Neural crest cell (in vitro differentiated cells): ENCODE data around the gene SLC39A9. TPM values are rescaled to one million over a fixed set of nuclear protein-coding genes. Genes with fewer than 3 reads are reported as not detected.

Experiments
- DNase-seq: peaks from one replicate; pipeline ENCODE4 v3.0.0; 2021; ENCODE audit warnings: low read depth, mixed read lengths, low spot score
- H3K27ac Mint-ChIP-seq: one replicate; pipeline ENCODE4 v1.8.0; 2021; ENCODE audit warnings: mild to moderate bottlenecking, mixed read lengths; ENCODE audit not compliant: unreplicated experiment
- H3K27me3 Mint-ChIP-seq: 2 replicates; pipeline ENCODE4 v1.8.0; 2021; ENCODE audit warnings: low read depth, mild to moderate bottlenecking, mixed read lengths
- H3K36me3 Mint-ChIP-seq: 2 replicates; pipeline ENCODE4 v1.8.0; 2021; ENCODE audit warnings: low read depth, mild to moderate bottlenecking, mixed read lengths
- H3K4me1 Mint-ChIP-seq: 2 replicates; pipeline ENCODE4 v1.8.0; 2021; ENCODE audit warnings: mixed read lengths
- H3K4me3 Mint-ChIP-seq: one replicate; pipeline ENCODE4 v1.8.0; 2021; ENCODE audit warnings: mild to moderate bottlenecking, mixed read lengths
- H3K9me3 Mint-ChIP-seq: 2 replicates; pipeline ENCODE4 v1.8.0; 2021; ENCODE audit warnings: mixed read lengths
- total RNA-seq: library from RNA; stranded (reverse); gene quantifications from 2 replicates; pipeline ENCODE4 v1.2.1, GENCODE V29; 2021
- TF ChIP-seq, protein P1 (sequence below): fragments of 200-600 bp; sonication (generic); conservative IDR thresholded peaks from 2 replicates; pipeline ENCODE4 v1.5.0; 2021; ENCODE audit warnings: antibody characterized with exemption, mild to moderate bottlenecking

SLC39A9 gene
- total RNA-seq, 1 donor from 2014 or later = 53.4 TPM

DNA sequence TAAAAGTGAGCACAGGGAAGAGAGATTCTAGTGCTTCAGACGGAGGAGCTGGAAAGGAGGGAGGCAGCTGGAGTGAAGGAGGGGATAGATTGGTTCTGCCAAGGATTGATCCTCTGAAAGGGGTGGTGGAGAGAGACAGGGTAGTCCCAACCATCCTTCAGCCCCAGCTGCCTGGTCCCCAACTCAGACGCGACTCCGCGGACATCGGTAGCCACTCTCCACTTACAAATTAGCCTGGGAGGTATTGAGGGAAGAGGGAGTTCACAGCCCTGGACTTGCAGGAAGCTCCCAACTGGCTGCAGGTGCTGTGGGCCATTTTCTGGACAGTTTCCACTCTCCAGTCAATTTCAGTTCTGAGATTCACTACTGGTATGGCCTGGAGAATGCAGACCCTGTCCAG is 87.2 kb downstream of the SLC39A9 start:
- peaks cover 71% of the 10 kb centered on the region for H3K27me3 Mint-ChIP-seq
- H3K9me3 Mint-ChIP-seq = no peaks in the 10 kb centered on the region
- no peak overlapping the region for H3K4me3 Mint-ChIP-seq
- no peak for DNase-seq
- H3K27ac Mint-ChIP-seq = no peak overlapping the region
- peaks cover 10% of the 10 kb centered on the region for H3K4me1 Mint-ChIP-seq
- TF ChIP-seq, protein P1, sequence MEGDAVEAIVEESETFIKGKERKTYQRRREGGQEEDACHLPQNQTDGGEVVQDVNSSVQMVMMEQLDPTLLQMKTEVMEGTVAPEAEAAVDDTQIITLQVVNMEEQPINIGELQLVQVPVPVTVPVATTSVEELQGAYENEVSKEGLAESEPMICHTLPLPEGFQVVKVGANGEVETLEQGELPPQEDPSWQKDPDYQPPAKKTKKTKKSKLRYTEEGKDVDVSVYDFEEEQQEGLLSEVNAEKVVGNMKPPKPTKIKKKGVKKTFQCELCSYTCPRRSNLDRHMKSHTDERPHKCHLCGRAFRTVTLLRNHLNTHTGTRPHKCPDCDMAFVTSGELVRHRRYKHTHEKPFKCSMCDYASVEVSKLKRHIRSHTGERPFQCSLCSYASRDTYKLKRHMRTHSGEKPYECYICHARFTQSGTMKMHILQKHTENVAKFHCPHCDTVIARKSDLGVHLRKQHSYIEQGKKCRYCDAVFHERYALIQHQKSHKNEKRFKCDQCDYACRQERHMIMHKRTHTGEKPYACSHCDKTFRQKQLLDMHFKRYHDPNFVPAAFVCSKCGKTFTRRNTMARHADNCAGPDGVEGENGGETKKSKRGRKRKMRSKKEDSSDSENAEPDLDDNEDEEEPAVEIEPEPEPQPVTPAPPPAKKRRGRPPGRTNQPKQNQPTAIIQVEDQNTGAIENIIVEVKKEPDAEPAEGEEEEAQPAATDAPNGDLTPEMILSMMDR = no peak
- H3K36me3 Mint-ChIP-seq = no peaks in the 10 kb centered on the region

DNA sequence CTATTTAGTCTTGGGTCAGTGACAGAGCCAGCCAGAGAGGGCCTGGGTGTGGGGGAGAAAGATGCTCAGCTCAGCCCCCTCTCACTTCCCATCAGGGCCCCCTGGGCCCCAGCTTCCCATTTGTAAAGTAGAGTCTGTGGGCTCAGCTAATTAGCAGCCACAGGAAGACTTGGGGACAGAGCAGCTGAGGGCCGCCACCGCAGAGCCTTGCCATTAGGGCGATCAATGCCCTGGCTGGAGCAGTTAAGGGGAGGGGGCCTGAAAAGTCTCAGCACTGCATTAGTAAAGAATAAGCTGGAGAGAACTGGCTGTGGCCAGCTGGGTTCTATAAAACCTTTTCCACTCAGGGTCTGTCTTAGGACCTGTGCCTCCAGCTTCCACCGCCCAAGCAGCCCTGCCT is 88.7 kb downstream of the SLC39A9 start:
- peaks cover 63% of the 10 kb centered on the region for H3K27me3 Mint-ChIP-seq

DNA sequence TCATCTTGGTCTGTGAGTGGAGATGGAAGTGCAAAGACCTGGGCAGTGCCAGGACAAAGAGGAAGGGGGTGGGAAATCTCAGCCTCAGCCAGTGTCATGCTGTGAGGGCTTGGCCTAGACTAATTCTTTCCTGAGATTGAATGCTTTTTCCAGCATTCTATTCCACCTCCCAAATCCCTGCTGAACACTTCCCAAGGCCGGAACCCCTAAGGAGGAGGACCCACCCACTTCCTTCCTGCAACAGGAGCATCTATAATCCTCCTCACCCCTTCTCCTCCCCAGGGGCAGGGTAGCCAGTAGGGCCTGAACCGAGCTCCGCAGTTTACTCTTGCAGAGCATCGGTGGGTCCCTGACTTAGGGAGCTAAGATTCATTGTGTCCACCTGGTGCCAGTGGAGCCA is 89.3 kb downstream of the SLC39A9 start:
- H3K27ac Mint-ChIP-seq = no peak overlapping the region
- no peaks in the 10 kb centered on the region for H3K36me3 Mint-ChIP-seq
- TF ChIP-seq, protein P1 = no peak
- H3K27me3 Mint-ChIP-seq = peaks cover 59% of the 10 kb centered on the region
- no peak for DNase-seq
- H3K4me3 Mint-ChIP-seq = no peak overlapping the region
- no peaks in the 10 kb centered on the region for H3K9me3 Mint-ChIP-seq
- H3K4me1 Mint-ChIP-seq = peaks cover 10% of the 10 kb centered on the region

More for the DNA sequence above, 88.7 kb downstream of the SLC39A9 start:
- Mint-ChIP-seq H3K4me3 (peak overlapping the region; percentile 42), H3K4me1 (peaks cover 10% of the 10 kb centered on the region), H3K27ac (no peak overlapping the region), H3K36me3 (no peaks in the 10 kb centered on the region), H3K9me3 (no peaks in the 10 kb centered on the region)
- TF ChIP-seq, protein P1 = no peak
- DNase-seq = no peak

DNA sequence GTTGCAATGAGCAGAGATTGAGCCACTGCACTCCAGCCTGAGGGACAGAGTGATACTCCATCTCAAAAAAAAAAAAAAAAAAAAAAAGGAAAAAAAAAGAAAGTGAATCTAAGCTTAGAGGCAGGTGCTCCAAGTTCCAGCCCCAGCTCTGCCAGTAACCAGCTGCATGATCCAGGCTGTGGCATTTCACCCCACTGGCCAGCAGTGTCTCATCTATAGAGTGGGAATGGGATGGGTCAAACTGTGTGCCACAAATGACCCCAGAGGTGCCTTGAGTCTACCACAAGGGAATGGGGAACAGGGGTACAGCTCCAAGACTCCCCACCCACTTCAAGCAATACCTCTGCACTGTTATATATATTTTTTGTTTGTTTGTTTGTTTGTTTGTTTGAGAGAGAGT is 91.0 kb downstream of the SLC39A9 start:
- no peaks in the 10 kb centered on the region for H3K9me3 Mint-ChIP-seq
- no peaks in the 10 kb centered on the region for H3K36me3 Mint-ChIP-seq
- TF ChIP-seq, protein P1 = no peak
- H3K27ac Mint-ChIP-seq = no peak overlapping the region
- DNase-seq = no peak
- no peak overlapping the region for H3K4me3 Mint-ChIP-seq
- peaks cover 51% of the 10 kb centered on the region for H3K27me3 Mint-ChIP-seq
- peaks cover 7% of the 10 kb centered on the region for H3K4me1 Mint-ChIP-seq

DNA sequence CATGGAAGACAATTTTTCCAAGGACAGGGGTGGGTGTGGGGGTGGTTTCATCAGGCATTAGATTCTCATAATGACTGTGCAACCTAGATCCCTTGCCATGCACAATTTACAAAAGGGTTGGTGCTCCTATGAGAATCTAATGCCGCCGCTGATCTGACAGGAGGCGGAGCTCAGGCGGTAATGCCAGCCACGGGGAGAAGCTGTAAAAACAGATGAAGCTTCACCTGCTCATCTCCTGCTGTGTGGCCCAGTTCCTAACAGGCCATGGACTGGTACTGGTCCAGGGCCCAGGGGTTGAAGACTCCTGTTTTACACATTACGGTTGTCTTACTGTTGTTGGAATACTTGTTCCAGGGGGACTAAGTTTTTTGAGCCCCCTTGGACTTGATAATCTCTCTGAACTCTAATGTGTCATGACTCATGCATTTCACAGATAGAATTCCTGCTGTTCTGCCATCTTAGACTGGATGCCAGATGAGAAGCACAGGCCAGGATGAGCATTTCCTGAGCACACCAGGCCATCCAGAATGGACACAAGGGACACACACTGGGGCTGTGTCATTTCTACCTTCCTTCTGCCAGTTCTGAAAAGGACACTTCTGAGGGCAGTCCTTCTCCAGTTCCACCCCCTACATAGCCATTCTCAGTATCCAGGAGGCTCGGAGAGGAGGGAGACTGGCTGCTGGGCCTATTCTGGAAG is 91.9 kb downstream of the SLC39A9 start:
- Mint-ChIP-seq H3K4me1 (peaks cover 7% of the 10 kb centered on the region), H3K9me3 (no peaks in the 10 kb centered on the region), H3K36me3 (no peaks in the 10 kb centered on the region), H3K4me3 (no peak overlapping the region), H3K27ac (no peak overlapping the region), H3K27me3 (peaks cover 44% of the 10 kb centered on the region)
- DNase-seq = no peak
- TF ChIP-seq, protein P1 = no peak
